Measurements from ENCODE around the gene HOXA7.

The HOXA7 gene

GRCh38 chr7:27187475-27188385, 31.3 kb upstream of the HOXA7 start:
- FAIRE-seq (no peak), DNase-seq (ENCODE audit: insufficient read length, low spot score) (no peak)
- TF ChIP-seq TAF1 (IDR thresholded peaks at IDR 0.05; ENCODE audit: low read depth, low read length) (no peak), POLR2A (IDR thresholded peaks at IDR 0.05; ENCODE audit: low read depth, low read length) (no peak), PAX5 (IDR thresholded peaks at IDR 0.05; ENCODE audit: insufficient read depth, low read length, severe bottlenecking) (no peak), POLR2AphosphoS5 (IDR thresholded peaks at IDR 0.05; ENCODE audit: low read depth, low read length) (no peak), SPI1 (IDR thresholded peaks at IDR 0.05; ENCODE audit: low read depth, low read length) (no peak), POU2F2 (IDR thresholded peaks at IDR 0.05; ENCODE audit: low read depth, low read length) (no peak)

- no peak for TF ChIP-seq SPI1 (IDR thresholded peaks at IDR 0.05; ENCODE audit: low read depth, low read length)
- no peak for TF ChIP-seq POU2F2 (IDR thresholded peaks at IDR 0.05; ENCODE audit: low read depth, low read length)
- no peak for TF ChIP-seq TAF1 (IDR thresholded peaks at IDR 0.05; ENCODE audit: low read depth, low read length)
- TF ChIP-seq PAX5 (IDR thresholded peaks at IDR 0.05; ENCODE audit: insufficient read depth, low read length, severe bottlenecking): no peak
- no peak for TF ChIP-seq POLR2AphosphoS5 (IDR thresholded peaks at IDR 0.05; ENCODE audit: low read depth, low read length)
- no peak for TF ChIP-seq POLR2A (IDR thresholded peaks at IDR 0.05; ENCODE audit: low read depth, low read length)
- FAIRE-seq (no peak), DNase-seq (ENCODE audit: insufficient read length, low spot score) (no peak)
These were observed 30.4 kb upstream of the HOXA7 start for GRCh38 chr7:27186668-27187474.

- FAIRE-seq: no peak
- TF ChIP-seq POLR2A (IDR thresholded peaks at IDR 0.05; ENCODE audit: low read depth, low read length) (no peak), TAF1 (IDR thresholded peaks at IDR 0.05; ENCODE audit: low read depth, low read length) (no peak), PAX5 (IDR thresholded peaks at IDR 0.05; ENCODE audit: insufficient read depth, low read length, severe bottlenecking) (no peak), POLR2AphosphoS5 (IDR thresholded peaks at IDR 0.05; ENCODE audit: low read depth, low read length) (no peak), POU2F2 (IDR thresholded peaks at IDR 0.05; ENCODE audit: low read depth, low read length) (no peak), SPI1 (IDR thresholded peaks at IDR 0.05; ENCODE audit: low read depth, low read length) (no peak)
- no peak for DNase-seq (ENCODE audit: insufficient read length, low spot score)
These were observed 29.6 kb upstream of the HOXA7 start for GRCh38 chr7:27185854-27186667.

- no peak for TF ChIP-seq POU2F2 (IDR thresholded peaks at IDR 0.05; ENCODE audit: low read depth, low read length)
- no peak for FAIRE-seq
- DNase-seq (ENCODE audit: insufficient read length, low spot score): no peak
These were observed 28.8 kb upstream of the HOXA7 start, which contains the start of gene HOXA11 for GRCh38 chr7:27185013-27185853. TSS of gene HOXA11 (minus strand) at chr7:27185232. CDS start at chr7:27185144, 88 bp downstream.

GRCh38 chr7:27184337-27185012, 28.0 kb upstream of the HOXA7 start:
- DNase-seq (ENCODE audit: insufficient read length, low spot score) (no peak), FAIRE-seq (no peak)
- no peak for TF ChIP-seq PAX5 (IDR thresholded peaks at IDR 0.05; ENCODE audit: insufficient read depth, low read length, severe bottlenecking)
- TF ChIP-seq POLR2AphosphoS5 (IDR thresholded peaks at IDR 0.05; ENCODE audit: low read depth, low read length): no peak
- TF ChIP-seq POLR2A (IDR thresholded peaks at IDR 0.05; ENCODE audit: low read depth, low read length): no peak
- TF ChIP-seq POU2F2 (IDR thresholded peaks at IDR 0.05; ENCODE audit: low read depth, low read length): no peak
- no peak for TF ChIP-seq TAF1 (IDR thresholded peaks at IDR 0.05; ENCODE audit: low read depth, low read length)
- no peak for TF ChIP-seq SPI1 (IDR thresholded peaks at IDR 0.05; ENCODE audit: low read depth, low read length)

GRCh38 chr7:27183682-27184336, 27.3 kb upstream of the HOXA7 start:
- no peak for TF ChIP-seq SPI1 (IDR thresholded peaks at IDR 0.05; ENCODE audit: low read depth, low read length)
- DNase-seq (ENCODE audit: insufficient read length, low spot score) (no peak), FAIRE-seq (no peak)

DNA sequence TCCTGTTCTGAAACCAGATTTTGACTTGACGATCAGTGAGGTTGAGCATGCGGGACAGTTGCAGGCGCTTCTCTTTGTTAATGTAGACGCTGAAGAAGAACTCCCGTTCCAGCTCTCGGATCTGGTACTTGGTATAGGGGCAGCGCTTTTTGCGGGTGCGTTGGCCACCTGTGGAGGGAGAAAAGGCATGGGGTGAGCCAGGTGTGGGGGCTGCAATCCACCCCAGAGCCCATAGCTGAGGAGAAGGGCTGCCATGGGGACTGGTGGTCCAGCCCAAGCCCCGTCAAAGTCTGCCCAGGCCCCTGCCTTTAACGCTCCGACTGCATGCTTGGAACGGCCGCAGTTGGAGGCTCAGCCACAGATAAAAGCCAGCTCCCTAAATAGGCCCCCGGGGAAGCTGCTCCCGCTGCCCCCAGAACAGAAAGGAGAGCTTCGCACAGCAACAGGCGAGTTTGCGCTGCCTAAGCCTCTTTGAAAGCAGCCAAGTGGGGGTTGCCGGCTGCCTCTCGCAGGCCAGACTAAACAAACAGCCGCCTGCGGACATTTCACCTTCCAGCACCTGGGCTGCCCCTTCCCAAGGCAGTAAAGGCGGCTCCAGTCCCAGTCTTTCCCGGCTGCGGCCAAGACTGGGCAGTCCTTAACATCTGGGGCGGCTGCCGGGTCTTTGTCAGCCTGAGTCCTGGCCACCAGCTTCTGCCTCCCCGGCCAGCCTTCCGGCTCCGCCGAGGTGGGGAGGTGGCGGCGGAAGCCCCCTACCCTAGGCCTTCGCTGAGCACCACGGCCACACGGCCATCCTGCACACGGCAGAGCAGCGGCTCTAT, 26.6 kb upstream of the HOXA7 start:
- DNase-seq (ENCODE audit: insufficient read length, low spot score) (no peak), FAIRE-seq (no peak)
- TF ChIP-seq POLR2AphosphoS5 (IDR thresholded peaks at IDR 0.05; ENCODE audit: low read depth, low read length) (no peak), PAX5 (IDR thresholded peaks at IDR 0.05; ENCODE audit: insufficient read depth, low read length, severe bottlenecking) (no peak), POLR2A (IDR thresholded peaks at IDR 0.05; ENCODE audit: low read depth, low read length) (no peak), SPI1 (IDR thresholded peaks at IDR 0.05; ENCODE audit: low read depth, low read length) (no peak), POU2F2 (IDR thresholded peaks at IDR 0.05; ENCODE audit: low read depth, low read length) (no peak), TAF1 (IDR thresholded peaks at IDR 0.05; ENCODE audit: low read depth, low read length) (no peak)
